ENCODE measurements around the gene REL.

- TF ChIP-seq CTCF (conservative IDR thresholded peaks at IDR 0.05; ENCODE audit: low read depth, low read length): no peak
- TF ChIP-seq POLR2A (IDR thresholded peaks at IDR 0.05; ENCODE audit: low read depth, low read length): no peak
These were observed 58.2 kb downstream of the REL start for GRCh38 chr2:60939622-60940021.

All from IMR-90 (cell line).